Stimulated activated naive CD8-positive, alpha-beta T cell treated with anti-CD3 and anti-CD28 coated beads, Interleukin-15, amount 100 ng/mL, for 72 hours (primary cell): ENCODE results near the gene ZSWIM6.

Source experiments
- ATAC-seq: fragments of 150-1000 bp; cut with Tn5 transposase; 2 replicates; pipeline ENCODE4 v1.10.0; 2021; ENCODE audit warnings: mild to moderate bottlenecking, moderate library complexity
- DNase-seq, 2 donors: peaks; one replicate each; pipeline ENCODE4 v3.0.0; 2021 to 2022
- H3K27ac Mint-ChIP-seq, 2 donors: one replicate each; pipeline ENCODE4 v1.8.0; 2022; ENCODE audit warnings: mild to moderate bottlenecking in 2 of 2, mixed read lengths in 2 of 2, moderate library complexity in 2 of 2
- H3K27me3 Mint-ChIP-seq: one replicate; pipeline ENCODE4 v1.8.0; 2022; ENCODE audit warnings: mixed read lengths
- H3K4me1 Mint-ChIP-seq: one replicate; pipeline ENCODE4 v1.8.0; 2022; ENCODE audit warnings: mild to moderate bottlenecking, mixed read lengths
- H3K4me3 Mint-ChIP-seq, 2 donors: one replicate each; pipeline ENCODE4 v1.8.0; 2022; ENCODE audit warnings: mild to moderate bottlenecking in 2 of 2, mixed read lengths in 2 of 2, moderate library complexity in 1 of 2
- H3K9me3 Mint-ChIP-seq, 2 donors: one replicate each; pipeline ENCODE4 v1.8.0; 2022; ENCODE audit warnings: mixed read lengths in 2 of 2

ZSWIM6 gene

GRCh38 chr5:61447780-61448495 is 115.9 kb downstream of the ZSWIM6 start:
- no peak for DNase-seq
- no peak overlapping the region for H3K4me3 Mint-ChIP-seq

DNA sequence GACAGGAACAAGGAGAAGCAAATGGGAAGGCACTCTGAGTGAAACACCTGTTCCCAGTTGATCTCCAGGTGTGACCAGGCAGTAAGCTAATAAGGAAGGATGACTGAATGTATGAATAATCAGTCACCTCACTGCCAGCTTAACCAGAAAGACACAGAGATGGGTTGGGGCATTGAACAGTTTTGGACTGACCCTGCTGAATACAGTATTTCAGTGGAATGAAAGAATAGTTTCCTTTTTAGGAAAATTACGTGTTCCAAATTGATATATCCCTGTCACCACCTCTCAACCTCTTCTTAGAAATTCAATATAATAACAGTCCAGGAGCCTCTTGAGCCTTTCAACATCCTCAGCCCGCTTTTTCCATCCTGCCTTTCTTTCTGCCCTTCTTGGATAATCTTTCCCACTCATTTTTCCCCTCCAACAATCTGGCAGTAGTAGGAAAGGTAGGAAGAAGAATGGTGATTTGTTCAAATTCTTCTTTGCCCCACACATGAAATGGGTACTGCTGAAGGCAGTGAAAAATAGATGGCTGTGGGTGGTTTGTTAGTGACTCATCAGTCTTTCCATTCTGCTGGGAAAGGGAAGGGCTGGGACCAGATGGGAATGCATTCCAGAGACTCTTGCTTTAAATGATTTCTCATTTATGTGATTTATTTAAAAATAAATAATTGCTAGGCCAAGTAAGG is 117.9 kb downstream of the ZSWIM6 start:
- no peak overlapping the region for H3K27ac Mint-ChIP-seq
- DNase-seq (no peak), ATAC-seq (no peak)
- no peaks in the 10 kb centered on the region for H3K27me3 Mint-ChIP-seq
- no peaks in the 10 kb centered on the region for H3K4me1 Mint-ChIP-seq
- no peak overlapping the region for H3K4me3 Mint-ChIP-seq
- peaks cover 15 to 17% of the 10 kb centered on the region in 2 donors for H3K9me3 Mint-ChIP-seq

More at GRCh38 chr5:61447780-61448495, 115.9 kb downstream of the ZSWIM6 start:
- no peaks in the 10 kb centered on the region for H3K4me1 Mint-ChIP-seq
- no peak overlapping the region for H3K27ac Mint-ChIP-seq
- no peak for ATAC-seq
- H3K27me3 Mint-ChIP-seq = no peaks in the 10 kb centered on the region
- H3K9me3 Mint-ChIP-seq = peaks cover 15 to 20% of the 10 kb centered on the region in 2 donors

- ATAC-seq (no peak), DNase-seq (no peak)
- Mint-ChIP-seq H3K9me3 (peaks cover 15 to 17% of the 10 kb centered on the region in 2 donors), H3K4me3 (no peak overlapping the region), H3K27ac (no peak overlapping the region), H3K27me3 (no peaks in the 10 kb centered on the region), H3K4me1 (no peaks in the 10 kb centered on the region)
These were observed 118.6 kb downstream of the ZSWIM6 start for GRCh38 chr5:61450493-61451279.

GRCh38 chr5:61455179-61456006 is 123.3 kb downstream of the ZSWIM6 start:
- H3K4me3 Mint-ChIP-seq = no peak overlapping the region
- no peak overlapping the region for H3K27ac Mint-ChIP-seq
- ATAC-seq (no peak), DNase-seq (no peak)
- H3K9me3 Mint-ChIP-seq = no peaks in the 10 kb centered on the region
- peaks cover 6% of the 10 kb centered on the region for H3K4me1 Mint-ChIP-seq
- no peaks in the 10 kb centered on the region for H3K27me3 Mint-ChIP-seq

- Mint-ChIP-seq H3K4me3 (no peak overlapping the region), H3K4me1 (peaks cover 6% of the 10 kb centered on the region), H3K9me3 (no peaks in the 10 kb centered on the region), H3K27me3 (no peaks in the 10 kb centered on the region), H3K27ac (peak overlapping the region in 1 of 2 donors; percentile 27)
- no peak for ATAC-seq
- no peak for DNase-seq
These were observed 128.4 kb downstream of the ZSWIM6 start for GRCh38 chr5:61460471-61460870.

GRCh38 chr5:61461417-61461816 is 129.4 kb downstream of the ZSWIM6 start:
- Mint-ChIP-seq H3K4me3 (no peak overlapping the region), H3K4me1 (peaks cover 3% of the 10 kb centered on the region), H3K27ac (no peak overlapping the region), H3K9me3 (no peaks in the 10 kb centered on the region), H3K27me3 (no peaks in the 10 kb centered on the region)
- DNase-seq (no peak), ATAC-seq (no peak)

DNA sequence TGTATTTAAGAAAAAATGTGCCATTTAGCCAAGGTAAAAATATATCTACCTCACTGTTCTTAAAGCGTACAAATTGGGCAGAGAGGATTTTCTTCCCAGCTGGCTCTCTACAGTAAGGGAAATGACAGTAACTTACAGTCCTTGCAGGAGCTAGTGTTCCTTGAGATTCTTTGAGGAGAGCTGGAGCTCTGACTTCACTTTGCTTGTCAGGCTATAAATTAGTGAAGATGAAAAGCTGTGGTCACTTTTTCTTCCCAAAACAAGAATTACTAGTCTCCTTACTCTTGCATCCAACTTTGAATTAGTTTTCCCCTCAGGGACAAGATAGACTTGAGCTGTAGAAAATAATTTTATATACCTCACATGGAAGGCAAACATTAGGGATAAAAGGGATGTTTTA is 129.9 kb downstream of the ZSWIM6 start:
- DNase-seq (no peak), ATAC-seq (no peak)
- Mint-ChIP-seq H3K4me1 (no peaks in the 10 kb centered on the region), H3K9me3 (no peaks in the 10 kb centered on the region), H3K4me3 (no peak overlapping the region), H3K27me3 (no peaks in the 10 kb centered on the region), H3K27ac (no peak overlapping the region)

- H3K27me3 Mint-ChIP-seq = no peaks in the 10 kb centered on the region
- no peaks in the 10 kb centered on the region for H3K9me3 Mint-ChIP-seq
- H3K4me1 Mint-ChIP-seq = no peaks in the 10 kb centered on the region
- DNase-seq (no peak), ATAC-seq (no peak)
- no peak overlapping the region for H3K27ac Mint-ChIP-seq
- H3K4me3 Mint-ChIP-seq = no peak overlapping the region
These were observed 131.5 kb downstream of the ZSWIM6 start for GRCh38 chr5:61463596-61463995.

DNA sequence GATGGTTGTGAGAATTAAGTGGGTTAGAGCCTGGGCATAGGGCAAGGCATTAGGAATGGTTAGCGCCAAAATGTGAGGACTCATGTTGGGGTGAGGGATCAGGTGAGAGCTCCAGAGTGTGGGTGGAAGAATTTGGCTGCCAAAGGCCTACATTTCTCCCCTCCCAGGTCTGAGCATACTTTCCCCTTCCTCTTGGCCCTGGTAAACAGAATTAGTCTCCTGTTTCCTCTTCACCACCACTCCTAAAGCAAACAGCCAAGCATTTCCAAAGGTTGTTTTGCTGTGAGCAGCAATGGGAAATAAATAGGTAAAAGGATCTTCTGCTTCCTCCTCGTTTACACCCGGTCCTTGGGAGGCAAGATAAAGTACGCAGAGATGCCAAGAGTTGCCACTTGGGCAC is 132.5 kb downstream of the ZSWIM6 start:
- Mint-ChIP-seq H3K4me3 (no peak overlapping the region), H3K4me1 (no peaks in the 10 kb centered on the region), H3K9me3 (no peaks in the 10 kb centered on the region), H3K27me3 (no peaks in the 10 kb centered on the region), H3K27ac (no peak overlapping the region)
- DNase-seq = no peak
- ATAC-seq = no peak

GRCh38 chr5:61465066-61465465 is 133.0 kb downstream of the ZSWIM6 start:
- ATAC-seq (no peak), DNase-seq (no peak)
- Mint-ChIP-seq H3K27ac (no peak overlapping the region), H3K9me3 (no peaks in the 10 kb centered on the region), H3K4me3 (no peak overlapping the region), H3K4me1 (no peaks in the 10 kb centered on the region), H3K27me3 (no peaks in the 10 kb centered on the region)

DNA sequence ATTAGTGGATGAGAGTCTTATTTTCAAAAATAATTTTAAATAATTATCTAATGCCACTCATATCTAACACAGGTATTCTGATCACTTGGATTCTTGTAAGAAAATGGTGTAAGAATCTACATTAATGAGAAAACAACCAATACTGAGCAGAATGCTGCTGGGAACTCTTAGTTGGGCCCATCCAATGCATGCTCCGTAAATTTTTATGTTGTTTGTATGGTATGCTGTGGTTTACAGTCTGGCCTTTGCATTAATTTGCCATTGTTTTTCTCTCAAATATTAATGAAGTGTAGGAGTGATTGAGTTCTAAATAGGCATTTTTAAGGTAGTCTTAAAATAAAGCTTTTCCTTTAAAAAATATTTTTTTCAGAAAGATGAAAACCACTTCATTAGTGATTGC is 133.4 kb downstream of the ZSWIM6 start:
- Mint-ChIP-seq H3K27ac (no peak overlapping the region), H3K9me3 (no peaks in the 10 kb centered on the region), H3K4me1 (no peaks in the 10 kb centered on the region), H3K4me3 (no peak overlapping the region), H3K27me3 (no peaks in the 10 kb centered on the region)
- DNase-seq (no peak), ATAC-seq (no peak)

GRCh38 chr5:61466017-61466416 is 134.0 kb downstream of the ZSWIM6 start:
- Mint-ChIP-seq H3K27ac (no peak overlapping the region), H3K4me1 (peaks cover 4% of the 10 kb centered on the region), H3K27me3 (no peaks in the 10 kb centered on the region), H3K9me3 (peaks cover 0 to 2% of the 10 kb centered on the region in 2 donors), H3K4me3 (no peak overlapping the region)
- ATAC-seq (no peak), DNase-seq (no peak)

- DNase-seq (no peak), ATAC-seq (no peak)
- Mint-ChIP-seq H3K27me3 (no peaks in the 10 kb centered on the region), H3K4me3 (no peak overlapping the region), H3K9me3 (peaks cover 0 to 8% of the 10 kb centered on the region in 2 donors), H3K27ac (no peak overlapping the region), H3K4me1 (peaks cover 21% of the 10 kb centered on the region)
These were observed 135.9 kb downstream of the ZSWIM6 start for GRCh38 chr5:61467766-61468482.

- no peak overlapping the region for H3K27ac Mint-ChIP-seq
- peaks cover 21% of the 10 kb centered on the region for H3K4me1 Mint-ChIP-seq
These were observed 136.4 kb downstream of the ZSWIM6 start for GRCh38 chr5:61468483-61468865.

GRCh38 chr5:61471352-61471751 is 139.3 kb downstream of the ZSWIM6 start:
- no peak for DNase-seq
- Mint-ChIP-seq H3K9me3 (peaks cover 0 to 8% of the 10 kb centered on the region in 2 donors), H3K27me3 (no peaks in the 10 kb centered on the region), H3K4me3 (no peak overlapping the region), H3K4me1 (peaks cover 21% of the 10 kb centered on the region), H3K27ac (no peak overlapping the region)
- ATAC-seq = no peak

More at GRCh38 chr5:61468483-61468865, 136.4 kb downstream of the ZSWIM6 start:
- H3K4me3 Mint-ChIP-seq = no peak overlapping the region
- no peak for ATAC-seq
- no peak for DNase-seq
- H3K27me3 Mint-ChIP-seq = no peaks in the 10 kb centered on the region
- peaks cover 0 to 8% of the 10 kb centered on the region in 2 donors for H3K9me3 Mint-ChIP-seq
